GM19099 (cell line): ENCODE results near the gene BCL7B.

Experiments
- POLR2A ChIP-seq: IDR thresholded peaks from 3 replicates; pipeline ENCODE4 v1.6.1; 2011; ENCODE audit warnings: low read depth; ENCODE audit not compliant: insufficient read length; ENCODE audit errors: extremely low read depth

Gene BCL7B

DNA sequence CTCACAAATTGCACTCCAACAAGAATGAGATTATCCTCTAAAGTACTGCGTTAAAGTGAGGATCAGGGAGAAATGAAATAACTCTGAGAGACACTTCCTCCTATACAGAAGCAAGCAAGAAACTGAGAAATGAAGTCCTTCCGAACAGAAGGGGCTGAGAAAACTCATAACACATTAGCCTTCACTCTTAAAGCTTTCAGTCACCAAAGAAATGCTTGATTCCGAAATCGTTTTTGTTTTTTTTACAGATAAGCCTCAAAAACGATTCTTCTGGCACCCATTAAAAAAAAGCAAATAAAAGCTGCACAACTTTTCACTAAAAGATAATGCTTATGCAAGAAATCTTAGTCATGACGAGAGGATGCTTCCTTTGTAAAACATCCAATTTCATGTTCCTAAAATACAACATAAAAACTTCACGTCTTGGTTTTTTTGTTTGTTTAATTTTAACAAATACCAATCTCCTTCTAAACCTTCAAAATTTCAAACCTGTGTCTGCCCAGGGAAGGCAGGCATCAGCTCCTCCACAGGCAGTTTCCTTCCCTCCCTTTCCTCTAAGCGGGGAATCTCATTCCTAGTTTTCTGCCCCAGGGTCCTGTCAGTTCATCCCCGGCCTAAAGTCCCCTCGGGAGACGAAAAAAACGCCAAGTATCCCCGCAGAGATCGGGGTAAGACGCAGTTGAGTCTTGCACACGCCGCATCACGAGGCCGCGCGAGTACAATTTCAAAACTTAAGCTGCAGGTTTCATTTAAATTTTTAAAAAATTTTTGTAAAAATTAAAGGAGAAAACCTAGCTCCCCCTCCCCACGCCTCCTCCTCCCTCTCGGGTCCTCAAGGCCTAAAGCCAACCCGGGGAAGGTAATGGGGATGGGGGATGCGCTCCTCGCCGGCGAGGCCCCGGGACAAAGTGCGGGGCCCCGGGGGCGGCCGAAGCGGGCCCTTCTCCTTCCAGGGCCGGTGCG is 36.5 kb downstream of the BCL7B start:
- no peak for TF ChIP-seq POLR2A

DNA sequence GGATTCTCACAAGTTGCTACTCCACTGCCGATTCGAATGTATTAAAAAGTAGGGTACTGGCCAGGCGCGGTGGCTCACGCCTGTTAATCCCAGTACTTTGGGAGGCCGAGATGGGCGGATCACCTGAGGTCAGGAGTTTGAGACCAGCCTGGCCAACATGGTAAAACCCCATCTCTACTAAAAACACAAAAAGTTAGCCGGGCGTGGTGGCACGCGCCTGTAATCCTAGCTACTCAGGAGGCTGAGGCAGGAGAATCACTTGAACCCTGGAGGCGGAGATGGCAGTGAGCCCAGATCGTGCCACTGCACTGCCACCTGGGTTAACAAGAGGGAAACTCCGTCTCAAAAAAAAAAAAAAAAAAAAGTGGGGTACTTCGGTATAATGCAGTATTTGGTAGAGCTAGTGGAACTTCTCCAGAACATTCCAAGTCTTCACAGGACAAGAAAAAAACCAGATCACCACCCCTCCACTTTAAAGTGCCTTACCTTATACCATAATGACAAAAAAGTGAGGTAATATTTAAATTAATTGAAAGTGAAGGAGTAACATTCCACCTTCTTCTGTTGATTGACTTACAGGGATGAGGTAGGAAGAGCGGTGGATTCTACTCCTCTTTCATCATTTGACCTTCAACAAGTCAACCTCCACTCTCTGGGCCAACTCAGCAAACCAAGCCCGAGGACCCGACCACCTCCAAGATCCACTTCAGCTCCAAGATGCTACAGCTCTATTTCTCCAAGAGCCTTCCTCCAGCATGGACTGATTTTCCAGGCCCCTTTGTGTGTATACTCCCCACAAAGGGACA is 37.4 kb downstream of the BCL7B start:
- no peak for TF ChIP-seq POLR2A

DNA sequence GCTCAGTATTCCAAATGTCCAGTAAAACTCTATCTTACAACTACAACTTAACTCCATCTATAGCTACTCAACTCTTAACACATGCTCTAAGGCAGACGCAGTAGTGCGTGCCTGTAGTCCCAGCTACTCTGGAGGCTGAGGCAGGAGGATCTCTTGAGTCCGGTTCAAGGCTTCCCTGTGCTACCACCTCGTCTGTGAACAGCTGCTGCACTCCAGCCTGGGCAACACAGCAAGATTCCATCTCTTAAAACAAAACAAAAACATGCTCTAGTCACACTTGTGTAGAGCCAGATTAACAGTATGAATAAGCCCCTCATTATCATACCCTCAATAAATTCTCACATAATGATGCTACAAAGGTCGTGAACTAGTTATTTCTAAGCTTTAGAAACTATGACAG is 39.0 kb downstream of the BCL7B start:
- TF ChIP-seq POLR2A: no peak

DNA sequence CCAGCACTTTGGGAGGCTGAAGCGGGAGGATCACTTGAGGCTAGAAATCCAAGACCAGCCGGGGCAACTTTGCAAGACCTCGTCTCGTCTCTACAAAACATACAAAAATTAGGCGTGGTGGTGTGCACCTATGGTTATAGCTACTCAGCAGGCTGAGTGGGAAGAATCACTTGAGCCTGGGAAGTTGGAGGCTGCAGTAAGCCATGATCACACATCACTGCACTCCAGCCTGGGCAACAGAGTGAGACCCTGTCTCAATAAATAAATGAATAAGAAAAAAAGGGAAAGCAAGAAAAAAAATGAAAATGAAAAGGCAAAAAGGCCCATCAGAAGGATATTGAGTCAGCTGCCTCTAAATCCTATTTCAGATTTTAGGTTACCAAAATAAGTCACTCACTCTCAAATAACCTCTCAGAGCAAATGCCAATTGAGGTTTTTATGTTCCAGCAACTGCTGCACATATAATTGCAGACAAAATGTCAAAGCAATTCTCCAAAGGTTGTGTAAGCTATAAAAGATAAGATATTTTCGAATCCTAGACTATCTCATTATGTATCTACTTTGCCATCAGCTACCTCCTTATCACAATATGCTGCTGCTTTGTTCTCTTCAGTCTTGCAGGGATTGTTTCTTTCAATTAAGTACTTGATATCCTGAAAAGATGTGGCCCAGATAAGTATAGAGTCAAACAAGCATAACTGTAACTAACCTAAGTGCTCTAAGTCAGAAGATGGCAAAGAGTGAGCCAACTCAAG is 40.1 kb downstream of the BCL7B start:
- no peak for TF ChIP-seq POLR2A

DNA sequence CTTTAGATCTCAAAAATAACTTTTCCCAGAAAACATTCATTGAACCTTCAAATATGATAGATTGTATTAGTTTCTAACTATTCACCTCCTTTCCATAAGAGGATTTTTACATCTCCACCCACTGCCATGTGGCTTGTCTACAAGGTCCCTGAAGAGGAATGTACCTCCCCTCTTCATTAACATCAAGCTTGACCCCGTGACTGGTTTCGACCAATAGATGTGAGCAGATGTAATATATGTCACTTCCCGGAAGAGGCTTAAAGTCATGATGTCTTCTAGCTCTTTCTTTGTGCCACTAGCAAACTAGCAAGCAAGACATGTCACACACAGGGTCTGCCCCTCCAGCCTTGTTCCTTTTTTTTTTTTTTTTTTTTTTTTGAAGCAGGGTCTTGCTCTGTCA is 42.3 kb downstream of the BCL7B start:
- no peak for TF ChIP-seq POLR2A

DNA sequence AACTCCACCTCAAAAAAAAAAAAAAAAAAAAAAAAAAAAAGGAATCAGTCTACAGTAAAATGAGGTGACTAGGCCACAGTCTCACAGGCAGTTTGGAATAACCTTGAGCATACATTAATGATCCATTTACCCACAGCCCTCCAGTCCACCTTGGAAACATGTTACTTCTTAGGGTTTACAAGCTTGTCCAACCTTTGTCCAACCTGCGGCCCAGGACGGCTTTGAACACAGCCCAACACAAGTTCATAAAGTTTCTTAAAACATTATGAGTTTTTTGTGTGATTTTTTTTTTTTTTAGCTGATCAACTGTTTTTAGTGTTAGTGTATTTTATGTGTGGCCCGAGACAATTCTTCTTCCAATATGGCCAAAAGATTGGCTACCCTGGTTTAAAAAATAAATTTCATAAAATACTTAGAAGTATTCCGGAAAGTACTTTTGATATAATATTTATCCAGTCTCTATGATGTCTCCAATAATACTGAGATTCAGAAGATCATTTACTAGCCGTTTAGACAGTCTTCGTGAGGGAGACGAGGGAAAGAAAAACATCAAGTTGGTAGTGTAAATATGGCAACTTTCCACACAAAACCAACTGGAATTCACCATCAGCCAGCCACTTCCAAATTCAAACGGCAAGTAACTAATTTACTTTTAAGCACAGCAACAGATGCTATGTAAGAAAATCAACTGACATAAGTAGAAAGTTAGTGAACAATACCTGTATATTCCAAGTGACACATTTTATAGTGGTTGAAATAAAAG is 45.3 kb downstream of the BCL7B start:
- no peak for TF ChIP-seq POLR2A

DNA sequence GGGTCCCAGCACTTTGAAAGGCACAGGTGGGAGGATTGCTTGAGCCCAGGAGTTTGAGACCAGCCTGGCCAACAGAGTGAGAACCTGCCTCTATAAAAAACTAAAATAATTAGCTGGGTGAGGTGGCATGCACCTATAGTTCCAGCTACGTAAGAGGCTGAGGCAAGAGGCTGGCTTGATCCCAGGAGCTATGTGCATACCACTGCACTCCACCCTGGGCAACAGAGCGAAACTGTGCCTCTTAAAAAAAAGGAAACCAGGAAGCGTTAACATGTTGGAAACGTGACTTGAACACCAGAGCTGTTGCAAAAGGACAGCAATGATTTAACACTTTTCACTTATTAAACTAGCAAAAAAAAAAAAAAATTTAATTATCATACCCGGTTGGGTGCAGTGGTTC is 48.0 kb downstream of the BCL7B start:
- no peak for TF ChIP-seq POLR2A

DNA sequence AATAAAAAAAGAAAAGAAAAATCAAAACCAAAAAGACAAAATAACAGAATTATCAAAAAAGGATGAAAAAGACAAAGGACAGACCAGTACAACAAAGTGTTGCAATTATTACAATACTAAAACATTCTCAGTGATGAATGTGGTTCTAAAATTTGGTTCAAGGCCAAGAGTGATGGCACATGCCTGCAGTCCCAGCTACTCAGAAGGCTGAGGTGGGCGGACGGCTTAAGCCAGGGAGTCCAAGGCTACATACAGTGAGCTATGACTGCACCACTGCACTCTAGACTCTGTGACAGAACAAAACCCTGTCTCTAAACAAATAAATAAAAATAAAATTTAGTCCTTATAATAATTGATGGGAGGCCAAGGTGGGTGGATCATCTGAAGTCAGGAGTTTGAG is 49.9 kb downstream of the BCL7B start:
- TF ChIP-seq POLR2A: no peak

DNA sequence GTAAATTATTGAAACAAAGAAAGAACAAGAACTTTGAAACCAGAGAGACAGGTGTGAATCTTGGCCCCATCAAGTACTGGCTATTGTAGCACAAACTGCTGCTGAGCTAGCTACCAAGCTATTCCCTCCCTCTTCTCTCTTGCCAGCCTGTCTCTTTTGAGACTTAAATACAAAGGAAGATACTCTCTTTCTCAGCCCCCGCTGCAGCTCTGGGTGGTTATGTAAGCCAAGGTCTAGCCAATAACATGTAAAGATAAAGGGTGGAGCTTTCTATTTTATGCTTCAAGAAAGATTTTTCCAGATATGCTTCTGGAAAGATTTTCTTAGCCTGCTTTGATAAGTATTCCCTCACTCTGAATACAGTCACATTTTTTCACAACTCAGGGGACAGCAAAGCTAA is 52.6 kb downstream of the BCL7B start:
- TF ChIP-seq POLR2A: no peak

DNA sequence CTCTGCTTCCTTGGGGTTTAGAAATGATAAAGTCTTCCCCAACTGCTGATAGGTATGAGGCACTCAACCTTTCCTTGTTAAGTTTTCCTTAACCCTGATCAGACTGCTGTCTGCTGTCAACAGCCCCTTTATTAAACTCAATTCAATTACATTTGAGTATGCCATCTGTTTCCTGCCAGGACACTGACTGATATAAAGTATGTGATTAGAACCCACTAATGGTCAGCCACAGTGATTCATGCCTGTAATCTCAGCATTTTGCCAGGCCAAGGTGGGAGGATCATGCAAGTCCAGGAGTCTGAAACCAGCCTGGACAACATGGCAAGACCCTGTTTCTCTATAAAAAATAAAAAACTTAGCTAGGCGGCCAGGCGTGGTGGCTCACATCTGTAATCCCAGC is 53.5 kb downstream of the BCL7B start:
- TF ChIP-seq POLR2A: no peak

DNA sequence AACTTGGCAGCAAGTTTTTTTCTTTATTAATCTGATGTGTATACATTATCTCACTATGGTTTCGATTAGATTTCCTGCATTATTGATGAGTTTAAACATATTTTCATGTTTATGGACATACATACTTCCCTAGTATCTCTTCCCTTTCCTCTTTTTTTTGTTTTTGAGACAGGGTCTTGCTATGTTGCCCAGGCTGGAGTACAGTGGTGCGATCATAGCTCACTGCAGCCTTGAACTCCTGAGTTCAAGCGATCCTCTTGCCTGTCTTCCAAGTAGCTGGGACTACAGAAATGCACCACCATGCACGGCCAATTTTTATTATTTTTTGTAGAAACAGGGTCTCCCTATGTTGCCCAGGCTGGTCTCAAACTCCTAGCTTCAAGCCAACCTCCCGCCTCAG is 54.3 kb downstream of the BCL7B start:
- TF ChIP-seq POLR2A: no peak

DNA sequence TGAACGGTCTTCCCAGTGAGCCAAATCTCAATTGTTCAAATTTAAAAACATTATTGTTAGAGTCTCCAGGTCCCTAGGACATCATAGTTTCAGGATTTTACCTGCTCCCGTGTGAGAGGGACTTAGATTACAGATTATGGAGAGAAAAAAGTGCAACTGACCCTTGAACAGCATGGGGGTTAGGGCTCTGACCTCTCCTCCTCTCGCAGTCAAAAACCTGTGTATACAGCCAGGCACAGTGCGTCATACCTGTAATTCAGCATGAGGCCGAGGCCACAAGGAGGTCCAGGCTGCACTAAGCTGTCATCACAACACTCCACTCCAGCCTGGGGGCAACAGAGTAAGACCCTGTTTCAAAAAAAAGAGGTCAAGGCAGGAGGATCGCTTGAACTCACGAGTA is 60.9 kb downstream of the BCL7B start:
- TF ChIP-seq POLR2A: no peak

DNA sequence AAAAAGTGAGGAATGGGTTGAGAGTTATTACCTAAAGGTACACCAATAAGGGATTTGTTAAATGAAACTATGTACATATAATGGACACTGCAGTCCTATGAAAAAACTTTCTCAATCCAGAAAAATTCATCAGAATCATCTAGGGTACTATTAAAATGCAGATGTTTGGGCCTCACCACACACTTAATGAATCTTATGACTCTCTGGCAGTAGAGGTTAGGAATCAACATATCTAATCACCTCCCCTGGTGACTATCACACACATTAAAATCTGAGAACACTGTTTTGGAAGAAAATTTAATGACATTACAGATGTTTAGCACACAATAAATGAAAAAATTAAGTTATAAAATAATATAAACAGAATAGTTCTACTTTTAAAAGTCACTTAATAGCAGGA is 67.5 kb downstream of the BCL7B start:
- TF ChIP-seq POLR2A: no peak

DNA sequence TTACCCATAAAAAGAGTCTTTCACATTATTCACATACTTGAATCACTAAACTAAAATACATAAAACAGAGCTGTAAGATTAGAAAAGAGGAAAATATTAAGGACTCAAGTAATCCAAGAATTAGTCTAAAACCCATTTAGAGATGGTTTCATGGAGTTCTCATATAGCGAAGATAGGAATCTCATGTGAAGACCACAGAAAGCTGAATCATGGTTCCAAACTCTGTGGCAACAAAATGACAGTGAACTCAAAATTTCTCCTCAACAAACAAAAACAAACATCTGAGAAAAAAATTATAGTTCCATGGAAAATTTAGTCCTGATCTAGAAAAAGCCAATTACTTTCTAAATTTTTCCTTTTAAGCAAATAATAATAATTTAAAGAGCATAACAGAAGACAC is 70.0 kb downstream of the BCL7B start:
- no peak for TF ChIP-seq POLR2A
